ENCODE results near the gene DUSP9.

DUSP9 gene

GRCh38 chrX:153643431-153644351 lies 3.3 kb upstream of the DUSP9 start:
- TF ChIP-seq POLR2A (IDR thresholded peaks at IDR 0.05; ENCODE audit: low read depth, low read length): no peak
- FAIRE-seq (no peak), DNase-seq (ENCODE audit: insufficient read length, low spot score) (no peak)

- no peak for TF ChIP-seq POLR2A (IDR thresholded peaks at IDR 0.05; ENCODE audit: low read depth, low read length)
- DNase-seq (ENCODE audit: insufficient read length, low spot score) (no peak), FAIRE-seq (no peak)
Observed at GRCh38 chrX:153644356-153645125, 2.5 kb upstream of the DUSP9 start.

GRCh38 chrX:153645151-153645550 lies 1.9 kb upstream of the DUSP9 start:
- no peak for TF ChIP-seq POLR2A (IDR thresholded peaks at IDR 0.05; ENCODE audit: low read depth, low read length)
- DNase-seq (ENCODE audit: insufficient read length, low spot score): no peak
- no peak for FAIRE-seq

GRCh38 chrX:153645921-153646488 lies 998 bp upstream of the DUSP9 start:
- no peak for FAIRE-seq
- no peak for DNase-seq (ENCODE audit: insufficient read length, low spot score)
- no peak for TF ChIP-seq POLR2A (IDR thresholded peaks at IDR 0.05; ENCODE audit: low read depth, low read length)

GRCh38 chrX:153647461-153648357 lies 706 bp downstream of the DUSP9 start:
- TF ChIP-seq POLR2A (IDR thresholded peaks at IDR 0.05; ENCODE audit: low read depth, low read length): no peak
- DNase-seq (ENCODE audit: insufficient read length, low spot score) (no peak), FAIRE-seq (no peak)

- TF ChIP-seq POLR2A (IDR thresholded peaks at IDR 0.05; ENCODE audit: low read depth, low read length): no peak
- no peak for FAIRE-seq
- no peak for DNase-seq (ENCODE audit: insufficient read length, low spot score)
Observed at GRCh38 chrX:153648358-153649177, 1.6 kb downstream of the DUSP9 start.

GRCh38 chrX:153649178-153649914 lies 2.3 kb downstream of the DUSP9 start:
- DNase-seq (ENCODE audit: insufficient read length, low spot score): peak; percentile 71
- TF ChIP-seq POLR2A (IDR thresholded peaks at IDR 0.05; ENCODE audit: low read depth, low read length): no peak
- no peak for FAIRE-seq

GRCh38 chrX:153649915-153650782 lies 3.1 kb downstream of the DUSP9 start:
- TF ChIP-seq POLR2A (IDR thresholded peaks at IDR 0.05; ENCODE audit: low read depth, low read length): no peak
- no peak for FAIRE-seq
- no peak for DNase-seq (ENCODE audit: insufficient read length, low spot score)

GRCh38 chrX:153650959-153651358 lies 4.0 kb downstream of the DUSP9 start:
- no peak for DNase-seq (ENCODE audit: insufficient read length, low spot score)
- FAIRE-seq: no peak
- TF ChIP-seq POLR2A (IDR thresholded peaks at IDR 0.05; ENCODE audit: low read depth, low read length): no peak

GRCh38 chrX:153651540-153652079 lies 4.6 kb downstream of the DUSP9 start:
- FAIRE-seq (peak; percentile 15), DNase-seq (ENCODE audit: insufficient read length, low spot score) (no peak)
- TF ChIP-seq POLR2A (IDR thresholded peaks at IDR 0.05; ENCODE audit: low read depth, low read length): no peak

- TF ChIP-seq POLR2A (IDR thresholded peaks at IDR 0.05; ENCODE audit: low read depth, low read length): no peak
Observed at GRCh38 chrX:153653556-153653955, 6.6 kb downstream of the DUSP9 start.

More at GRCh38 chrX:153653556-153653955, 6.6 kb downstream of the DUSP9 start:
- DNase-seq (ENCODE audit: insufficient read length, low spot score): no peak
- no peak for FAIRE-seq

Data from H54 (cell line).